ENCODE results near the gene SLC9A1. TPM values are rescaled to one million over a fixed set of nuclear protein-coding genes. Genes with fewer than 3 reads are reported as not detected.
A peak's percentile ranks its signal among the peaks of the same experiment; 100 is the strongest.

Gene SLC9A1
- total RNA-seq, 3 donors from 2014 or later: 6.1 to 14.2 (median 13.8) TPM

GRCh38 chr1:27065999-27066630 lies 88.8 kb downstream of the SLC9A1 start:
- H3K27me3 ChIP-seq: no peaks in the 10 kb centered on the region
- H3K9me3 ChIP-seq: no peaks in the 10 kb centered on the region
- peaks cover 0 to 3% of the 10 kb centered on the region in 2 donors for H3K4me1 ChIP-seq
- no peak overlapping the region for H3K27ac ChIP-seq
- TF ChIP-seq CTCF (IDR thresholded peaks at IDR 0.05) (no peak), POLR2A (IDR thresholded peaks at IDR 0.05) (no peak), POLR2AphosphoS5 (IDR thresholded peaks at IDR 0.05) (no peak)
- H3K4me3 ChIP-seq: no peak overlapping the region
- no peak for DNase-seq (ENCODE audit: low spot score in 2 of 2)
- intact Hi-C loops (cut with DNase I; ENCODE audit: low total_unique reads): no loop called here
- no peaks in the 10 kb centered on the region for H3K36me3 ChIP-seq

GRCh38 chr1:27060891-27061290 lies 94.0 kb downstream of the SLC9A1 start:
- DNase-seq (ENCODE audit: low spot score in 2 of 2): no peak
- Histone ChIP-seq H3K4me1 (peaks cover 0 to 4% of the 10 kb centered on the region in 2 donors), H3K27me3 (no peaks in the 10 kb centered on the region), H3K9me3 (no peaks in the 10 kb centered on the region), H3K4me3 (peak overlapping the region in 2 of 3 donors; percentile 19 to 24), H3K27ac (peak overlapping the region; percentile 80 to 86), H3K36me3 (no peaks in the 10 kb centered on the region)
- intact Hi-C loops (cut with DNase I; ENCODE audit: low total_unique reads): no loop called here
- TF ChIP-seq POLR2AphosphoS5 (IDR thresholded peaks at IDR 0.05): no peak
- no peak for TF ChIP-seq POLR2A (IDR thresholded peaks at IDR 0.05)
- TF ChIP-seq CTCF (IDR thresholded peaks at IDR 0.05): no peak

GRCh38 chr1:27058966-27059669 lies 95.8 kb downstream of the SLC9A1 start:
- H3K4me1 ChIP-seq: peaks cover 0 to 4% of the 10 kb centered on the region in 2 donors
- peak overlapping the region in 2 of 3 donors; percentile 28 to 43 for H3K4me3 ChIP-seq
- TF ChIP-seq POLR2AphosphoS5 (IDR thresholded peaks at IDR 0.05): no peak
- TF ChIP-seq POLR2A (IDR thresholded peaks at IDR 0.05): no peak
- TF ChIP-seq CTCF (IDR thresholded peaks at IDR 0.05): no peak
- no peaks in the 10 kb centered on the region for H3K9me3 ChIP-seq
- no peaks in the 10 kb centered on the region for H3K27me3 ChIP-seq
- intact Hi-C loops (cut with DNase I; ENCODE audit: low total_unique reads): no loop called here
- no peaks in the 10 kb centered on the region for H3K36me3 ChIP-seq
- no peak for DNase-seq (ENCODE audit: low spot score in 2 of 2)
- peak overlapping the region; percentile 86 to 87 for H3K27ac ChIP-seq

- no peaks in the 10 kb centered on the region for H3K36me3 ChIP-seq
- intact Hi-C loops (cut with DNase I; ENCODE audit: low total_unique reads): no loop called here
- peak overlapping the region; percentile 86 to 87 for H3K27ac ChIP-seq
These were observed 96.9 kb downstream of the SLC9A1 start for GRCh38 chr1:27057801-27058625.

More at GRCh38 chr1:27057801-27058625, 96.9 kb downstream of the SLC9A1 start:
- H3K4me3 ChIP-seq: peak overlapping the region in 2 of 3 donors; percentile 28 to 45
- DNase-seq (ENCODE audit: low spot score in 2 of 2): peak in 1 of 2 donors; percentile 61
- H3K4me1 ChIP-seq: peaks cover 0 to 4% of the 10 kb centered on the region in 2 donors
- no peaks in the 10 kb centered on the region for H3K27me3 ChIP-seq
- TF ChIP-seq POLR2AphosphoS5 (IDR thresholded peaks at IDR 0.05) (no peak), POLR2A (IDR thresholded peaks at IDR 0.05) (no peak), CTCF (IDR thresholded peaks at IDR 0.05) (no peak)
- H3K9me3 ChIP-seq: no peaks in the 10 kb centered on the region

Measured in breast epithelium (tissue), 4 donors.